HG03354 (cell line): Measurements from ENCODE around the gene N4BP2.
A peak's percentile ranks its signal among the peaks of the same experiment; 100 is the strongest.
"Not testable (repeated sequence)": the region's sequence is repeated elsewhere in the genome, so short reads cannot be mapped to it uniquely, and the experiment has no call there.

Experiments
- ATAC-seq: cut with Tn5 transposase; IDR thresholded peaks from one replicate; pipeline ENCODE4 v1.9.1; 2021; ENCODE audit warnings: mild to moderate bottlenecking; ENCODE audit not compliant: unreplicated experiment, poor library complexity, severe bottlenecking

Gene N4BP2

DNA sequence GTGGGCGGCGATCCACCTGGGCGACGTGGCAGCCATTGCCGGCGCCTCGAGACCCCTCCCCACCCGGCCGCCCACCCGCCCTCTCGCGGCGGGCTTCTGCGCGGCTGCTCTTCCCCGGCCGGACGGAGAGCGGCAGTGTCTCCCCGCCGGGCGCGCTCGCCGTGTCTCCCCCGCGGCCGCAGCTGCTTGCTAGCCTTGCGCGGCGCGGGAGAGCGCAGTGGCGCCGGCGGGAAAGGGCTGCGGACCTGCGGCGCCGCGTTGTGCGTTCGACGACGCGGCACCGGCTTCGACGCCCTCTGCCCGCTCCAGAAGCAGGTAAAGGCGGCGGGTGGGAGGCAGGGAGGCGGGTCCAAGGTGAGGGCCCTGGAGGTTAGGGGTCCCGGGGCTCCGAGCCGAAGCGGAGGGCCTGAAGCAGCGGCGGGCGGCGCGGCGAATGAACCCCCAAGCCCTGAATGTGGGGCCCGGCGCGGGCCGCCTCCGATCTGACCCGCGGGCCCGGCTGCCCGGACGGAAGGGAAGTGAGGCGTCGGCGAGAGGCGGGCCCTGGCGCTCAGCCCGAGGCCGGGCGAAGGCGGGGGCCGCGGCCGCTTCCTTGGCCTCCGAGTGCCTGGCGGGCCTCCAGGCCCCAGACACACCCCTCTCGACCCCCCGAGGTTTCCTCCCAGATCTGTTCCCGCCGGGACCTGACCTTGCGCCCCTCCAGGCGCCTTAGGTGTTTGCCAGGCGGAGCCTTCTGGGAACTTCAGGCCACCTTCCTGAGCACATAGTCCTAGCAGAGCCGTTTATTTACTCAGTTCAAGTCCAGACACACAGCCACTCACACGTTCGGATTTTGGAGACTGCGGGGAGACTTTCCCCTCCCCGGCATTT lies at the start of gene N4BP2:
Gene N4BP2, plus strand, starts transcription at position 135 of the 870 bp plus-strand sequence. CDS start 40,491 bp downstream, outside the sequence.
- ATAC-seq: peak; percentile 63

DNA sequence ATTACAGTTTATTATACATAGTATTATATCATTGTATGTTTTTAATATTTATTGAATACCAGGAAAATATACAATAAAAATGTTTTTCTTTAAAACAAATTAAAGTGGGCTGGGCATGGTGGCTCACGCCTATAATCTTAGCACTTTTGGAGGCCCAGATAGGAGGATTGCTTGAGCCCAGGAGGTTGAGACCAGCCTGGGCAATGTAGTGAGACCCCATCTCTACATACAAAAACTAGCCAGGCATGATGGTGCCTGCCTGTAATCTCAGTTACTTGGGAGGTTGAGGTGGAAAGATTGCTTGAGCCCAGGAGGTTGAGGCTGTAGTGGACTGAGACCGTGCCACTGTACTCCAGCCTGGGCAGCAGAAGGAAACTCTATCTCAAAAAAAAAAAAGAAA lies 40.6 kb upstream of the N4BP2 start:
- ATAC-seq: no peak

- ATAC-seq: no peak
Observed at GRCh38 chr4:40020221-40020620, 36.4 kb upstream of the N4BP2 start.

DNA sequence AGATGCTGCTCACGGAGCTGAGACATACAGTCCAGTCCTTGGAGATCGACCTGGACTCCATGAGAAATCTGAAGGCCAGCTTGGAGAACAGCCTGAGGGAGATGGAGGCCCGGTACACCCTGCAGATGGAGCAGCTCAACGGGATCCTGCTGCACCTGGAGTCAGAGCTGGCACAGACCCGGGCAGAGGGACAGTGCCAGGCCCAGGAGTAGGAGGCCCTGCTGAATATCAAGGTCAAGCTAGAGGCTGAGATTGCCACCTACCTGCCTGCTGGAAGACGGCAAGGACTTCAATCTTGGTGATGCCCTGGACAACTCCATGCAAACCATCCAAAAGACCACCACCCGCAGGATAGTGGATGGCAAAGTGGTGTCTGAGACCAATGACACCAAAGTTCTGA lies 35.5 kb upstream of the N4BP2 start:
- not testable (repeated sequence) for ATAC-seq

DNA sequence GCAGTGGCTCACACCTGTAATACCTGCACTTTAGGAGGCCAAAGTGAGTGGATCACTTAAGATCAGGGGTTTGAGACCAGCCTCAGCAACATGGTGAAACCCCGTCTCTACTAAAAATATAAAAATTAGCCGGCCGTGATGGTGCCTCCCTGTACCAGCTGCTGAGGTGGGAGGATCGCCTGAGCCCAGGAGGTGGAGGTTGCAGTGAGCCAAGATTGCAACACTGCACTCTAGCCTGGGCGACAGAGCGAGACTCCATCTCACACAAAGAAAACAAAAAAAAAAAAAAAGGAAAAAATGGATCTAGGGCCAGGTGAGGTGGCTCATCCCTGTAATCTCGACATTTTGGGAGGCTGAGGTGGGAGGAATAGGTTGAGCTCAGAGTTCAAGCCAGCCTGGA lies 32.6 kb upstream of the N4BP2 start:
- not testable (repeated sequence) for ATAC-seq

DNA sequence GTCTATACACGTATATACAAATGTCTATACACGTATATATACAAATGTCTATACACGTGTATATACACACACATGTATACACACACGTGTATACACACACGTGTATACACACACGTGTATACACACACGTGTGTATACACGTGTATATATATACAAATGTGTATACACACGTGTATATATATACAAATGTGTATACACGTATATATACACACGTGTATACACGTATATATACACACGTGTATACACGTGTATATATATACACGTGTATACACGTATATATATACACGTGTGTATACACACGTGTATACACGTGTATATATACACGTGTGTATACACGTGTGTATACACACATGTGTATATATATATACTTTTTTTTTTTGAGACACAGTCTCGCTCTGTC lies 23.9 kb upstream of the N4BP2 start:
- ATAC-seq: no peak

DNA sequence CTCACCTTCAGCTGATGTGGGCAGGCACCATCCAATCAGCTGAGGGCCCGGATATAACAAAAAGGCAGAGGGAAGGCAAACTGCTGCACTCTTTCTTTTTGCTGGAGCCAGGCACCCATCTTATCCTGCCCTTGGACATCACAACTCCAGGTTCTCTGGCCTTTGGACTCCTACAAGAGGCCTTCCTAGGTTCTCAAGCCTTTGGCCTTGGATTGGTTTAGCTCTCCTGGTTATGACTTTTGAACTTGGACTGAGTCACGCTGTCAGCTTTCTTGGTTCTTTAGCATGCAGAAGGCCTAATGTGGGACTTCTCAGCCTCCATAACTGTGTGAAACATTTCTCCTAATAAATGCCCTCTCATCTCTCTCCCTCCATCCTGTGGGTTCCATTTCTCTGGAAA lies 23.0 kb upstream of the N4BP2 start:
- ATAC-seq: no peak

GRCh38 chr4:40038977-40039376 lies 17.7 kb upstream of the N4BP2 start:
- ATAC-seq: no peak

DNA sequence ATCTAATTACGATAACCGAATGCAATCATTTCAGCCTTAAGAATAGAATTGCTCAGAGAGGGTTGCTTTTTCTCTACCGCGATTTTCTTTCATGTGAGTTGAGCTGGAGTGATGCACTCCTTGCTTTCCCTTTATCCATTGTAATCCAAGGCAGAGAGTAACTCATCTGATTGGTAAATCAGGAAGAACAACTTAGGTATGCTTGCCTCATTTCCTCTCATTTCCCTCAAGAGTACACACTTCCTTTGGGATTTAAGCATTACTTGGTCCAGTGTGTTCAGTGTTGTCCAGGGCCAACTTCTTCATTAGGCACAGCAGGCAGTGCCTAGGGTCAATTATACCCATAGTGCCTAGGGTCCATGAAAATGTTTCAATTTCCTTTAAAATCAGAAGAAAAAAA lies 15.7 kb upstream of the N4BP2 start:
- ATAC-seq: no peak

DNA sequence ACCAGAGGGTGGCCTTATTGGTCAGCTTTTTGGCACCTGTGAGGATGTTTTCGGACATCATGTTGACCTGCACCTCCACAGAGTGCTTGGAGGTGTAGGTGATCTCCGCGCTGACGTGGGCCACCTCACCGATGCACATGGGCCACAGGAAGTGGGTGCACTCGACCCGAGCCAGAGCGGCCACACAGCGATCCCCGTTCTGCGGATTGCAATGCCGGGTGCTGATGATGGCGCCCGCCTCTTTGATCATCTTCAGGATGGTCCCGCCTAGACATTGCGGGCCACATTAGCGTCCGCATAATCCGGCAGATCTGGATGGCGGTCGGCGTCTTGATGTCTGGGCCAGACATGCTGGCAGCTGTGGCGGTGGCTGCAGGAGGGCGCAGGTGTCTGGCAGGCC lies 12.9 kb upstream of the N4BP2 start:
- ATAC-seq: no peak

- no peak for ATAC-seq
Observed at GRCh38 chr4:40046311-40046980, 10.2 kb upstream of the N4BP2 start.

- no peak for ATAC-seq
Observed at GRCh38 chr4:40053161-40053560, 3.5 kb upstream of the N4BP2 start.

- ATAC-seq: no peak
Observed at GRCh38 chr4:40055511-40055862, 1.2 kb upstream of the N4BP2 start.

DNA sequence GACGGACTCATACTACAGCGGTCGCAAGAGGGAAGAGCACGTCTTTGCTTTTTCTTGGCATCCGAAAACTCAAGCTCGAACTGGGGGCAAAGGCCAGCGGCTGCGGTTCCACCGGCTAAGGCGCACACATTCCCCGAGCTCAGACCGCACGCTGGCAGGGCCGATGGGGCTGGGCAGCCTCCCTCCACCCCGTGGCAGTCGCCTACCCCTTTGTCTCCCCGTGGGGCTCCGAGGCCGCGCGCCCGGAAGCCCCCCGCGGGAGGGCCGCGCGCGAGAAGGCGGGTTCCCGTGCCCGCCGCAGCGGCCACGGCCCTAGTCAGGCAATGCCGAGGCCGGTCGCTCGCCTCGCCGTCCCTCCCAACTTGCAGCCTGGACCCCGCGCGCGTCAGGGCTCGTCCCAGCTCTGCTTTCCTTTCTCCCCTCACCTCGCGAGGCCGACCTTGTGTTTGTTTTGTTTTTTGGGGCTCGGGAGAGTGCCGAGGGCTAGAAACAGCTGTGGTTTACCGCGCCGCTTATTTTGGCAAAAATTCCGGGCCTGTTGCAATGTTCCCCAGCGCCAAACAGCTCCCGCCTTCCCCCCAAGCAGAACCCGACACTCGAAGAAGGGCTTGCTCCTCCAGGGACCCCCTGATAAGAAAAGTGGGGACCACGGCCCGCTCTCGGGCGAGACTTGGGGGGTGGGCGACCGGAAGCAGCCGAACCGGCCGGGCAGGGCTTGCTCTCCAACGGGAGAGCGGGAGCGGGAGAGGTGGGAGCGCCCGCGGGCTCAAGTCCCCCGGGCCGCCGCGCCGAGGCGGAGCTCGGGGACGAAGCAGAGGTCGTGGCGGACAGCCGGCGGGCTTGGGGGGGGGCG lies 561 bp upstream of the N4BP2 start:
- ATAC-seq: peak; percentile 32

DNA sequence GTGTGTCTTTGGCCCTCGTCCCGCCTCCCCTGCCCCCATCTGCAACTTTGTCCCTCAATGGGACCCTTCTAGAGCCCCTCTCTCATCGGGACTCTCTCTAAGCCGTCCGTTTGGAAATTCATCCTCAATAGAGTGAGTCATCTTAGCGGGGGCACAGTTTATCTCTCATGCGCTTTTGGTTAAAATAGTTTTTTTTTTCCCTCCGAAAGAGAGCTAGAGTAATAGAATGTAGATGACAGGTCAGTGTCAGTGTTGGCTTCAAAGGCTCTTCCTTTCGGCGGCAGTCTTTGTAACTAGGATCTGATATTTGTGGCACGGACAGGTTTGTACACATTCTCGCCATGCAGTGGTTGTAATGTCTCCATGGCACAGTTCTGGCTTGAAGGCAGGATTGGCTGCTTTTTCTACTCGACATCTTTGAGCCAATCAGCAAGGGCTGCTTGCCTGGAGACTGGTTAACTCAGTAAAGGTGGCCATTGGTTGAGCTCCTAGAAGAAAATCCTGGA lies 989 bp downstream of the N4BP2 start:
- peak; percentile 72 for ATAC-seq

DNA sequence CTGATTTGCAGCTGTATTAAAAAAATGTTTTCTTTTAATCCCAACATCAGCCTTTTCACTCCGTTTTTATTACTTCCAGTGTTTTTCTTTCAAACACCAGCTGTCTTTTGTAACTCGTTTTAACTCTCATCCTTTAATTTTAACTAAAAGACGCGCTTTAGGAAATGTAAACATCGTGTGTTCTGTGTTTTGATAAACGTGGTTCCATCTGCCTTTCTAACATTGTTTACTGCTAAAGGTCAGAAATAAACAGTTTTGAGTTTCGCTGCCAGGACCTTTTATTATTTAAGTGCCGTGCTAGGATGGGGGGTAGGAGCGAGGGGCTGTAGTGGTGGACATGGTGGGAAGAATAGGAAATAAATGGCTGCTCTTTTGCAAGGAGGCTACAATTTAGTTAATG lies 1.5 kb downstream of the N4BP2 start:
- ATAC-seq: no peak

DNA sequence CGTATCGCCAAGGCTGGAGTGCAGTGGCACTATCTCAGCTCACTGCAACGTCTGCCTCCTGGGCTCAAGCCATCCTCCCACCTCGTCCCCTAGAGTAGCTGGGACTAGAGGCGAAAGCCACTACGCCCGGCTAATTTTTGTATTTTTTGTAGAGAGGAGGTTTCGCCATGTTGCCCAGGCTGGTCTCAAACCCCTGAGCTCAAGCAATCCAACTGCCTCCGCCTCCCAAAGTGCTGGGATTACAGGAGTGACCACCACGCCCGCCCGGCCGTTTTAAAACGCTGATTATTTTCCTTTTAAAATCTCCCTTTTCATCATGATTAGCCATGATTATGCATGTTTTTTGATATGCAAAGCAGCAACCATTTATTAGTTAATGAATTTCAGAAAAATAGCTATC lies 2.2 kb downstream of the N4BP2 start:
- no peak for ATAC-seq

GRCh38 chr4:40059362-40059761 lies 2.7 kb downstream of the N4BP2 start:
- ATAC-seq: no peak

- no peak for ATAC-seq
Observed at GRCh38 chr4:40065010-40065409, 8.4 kb downstream of the N4BP2 start.

- ATAC-seq: no peak
Observed at GRCh38 chr4:40066651-40067050, 10.0 kb downstream of the N4BP2 start.
